Sigmoid colon (tissue), 7 donors: ENCODE measurements around the gene PTTG2. TPM values are rescaled to one million over a fixed set of nuclear protein-coding genes. Genes with fewer than 3 reads are reported as not detected.

Experiments used
- DNase-seq: peaks from one replicate; pipeline ENCODE4 v3.0.0-alpha.2; 2019
- H3K27ac ChIP-seq, 4 donors: fragments of 200-600 bp; sonication (generic); one replicate each; pipeline ENCODE4 v1.5.1; 2016 to 2019; ENCODE audit warnings: mild to moderate bottlenecking in 1 of 4
- H3K27me3 ChIP-seq, 3 donors: fragments of 200-600 bp; sonication (generic); one replicate each; pipeline ENCODE4 v1.5.1; 2019; ENCODE audit warnings: mild to moderate bottlenecking in 1 of 3
- H3K36me3 ChIP-seq, 4 donors: fragments of 200-600 bp; sonication (generic); one replicate each; pipeline ENCODE4 v1.5.1; 2016 to 2019
- H3K4me1 ChIP-seq, 4 donors: fragments of 200-600 bp; sonication (generic); one replicate each; pipeline ENCODE4 v1.5.1; 2017 to 2019
- H3K4me3 ChIP-seq, 4 donors: fragments of 200-600 bp; sonication (generic); one replicate each; pipeline ENCODE4 v1.5.1; 2017 to 2019; ENCODE audit warnings: mild to moderate bottlenecking in 2 of 4, moderate library complexity in 1 of 4
- H3K9me3 ChIP-seq, 4 donors: fragments of 200-600 bp in 3 of 4; sonication (generic) in 3 of 4; one replicate each; pipeline versions ENCODE4 v1.5.1 to v1.6.1; 2013 to 2019
- CTCF ChIP-seq, 4 experiments: fragments of 450-650 bp in 3 of 4; fragments of 200-600 bp in 1 of 4; IDR thresholded peaks; one replicate each; pipeline ENCODE4 v1.5.1; 2016 to 2019; ENCODE audit warnings: antibody characterized with exemption in 4 of 4, mild to moderate bottlenecking in 3 of 4, moderate library complexity in 2 of 4
- EP300 ChIP-seq, 4 donors: sonication (generic); formaldehyde crosslinking; IDR thresholded peaks; one replicate each; pipeline ENCODE4 v1.6.1; 2017; ENCODE audit warnings: antibody characterized with exemption in 4 of 4
- POLR2A ChIP-seq, 2 donors: fragments of 450-650 bp; IDR thresholded peaks; one replicate each; pipeline ENCODE4 v1.6.1; 2016; ENCODE audit warnings: antibody characterized with exemption in 2 of 2, mild to moderate bottlenecking in 2 of 2, moderate library complexity in 2 of 2
- POLR2AphosphoS5 ChIP-seq, 4 donors: sonication (generic); formaldehyde crosslinking; IDR thresholded peaks; one replicate each; pipeline ENCODE4 v1.6.1; 2017; ENCODE audit warnings: antibody characterized with exemption in 4 of 4
- WGBS, 2 donors: extraction: QIAGEN DNeasy Blood & Tissue Kit; methylation state at CpG; one replicate each; pipeline ENCODE4 v1.1.7; 2013; 5-methylcytosine and 5-hydroxymethylcytosine counted together
- intact Hi-C: fragments of 100-400 bp; cut with DNase I; formaldehyde crosslinking; loops from one replicate; pipeline ENCODE4 v1.15.1; 2023
- polyA plus RNA-seq, 3 donors: library from polyadenylated mRNA; stranded (reverse); fragments of 200-250 nt; gene quantifications; one replicate each; pipeline ENCODE4 v1.2.3, GENCODE V29; 2013
- total RNA-seq, 4 donors: library from RNA; depleted of rRNA; stranded (reverse); fragments of >200 nt; gene quantifications; one replicate each; pipeline ENCODE4 v1.1.0, GENCODE V29; 2016
- donor health status: healthy with polysubstance abuse.
- donor health status: Bipolar disorder and iron deficiency.
- donor health status: healthy.

PTTG2 gene
- total and polyA plus RNA-seq, 7 donors = 0.28 to 7.7 (median 5.7) TPM; not detected in 2

GRCh38 chr4:37993806-37994205 lies 33.6 kb downstream of the PTTG2 start:
- TF ChIP-seq EP300 (IDR thresholded peaks at IDR 0.05) (no peak), CTCF (IDR thresholded peaks at IDR 0.05) (no peak), POLR2AphosphoS5 (IDR thresholded peaks at IDR 0.05) (no peak), POLR2A (IDR thresholded peaks at IDR 0.05) (no peak)
- H3K36me3 ChIP-seq = no peaks in the 10 kb centered on the region

GRCh38 chr4:37994569-37994968 lies 34.4 kb downstream of the PTTG2 start:
- Histone ChIP-seq H3K4me1 (peaks cover 0 to 92% (median 80%) of the 10 kb centered on the region in 4 donors), H3K27ac (peak overlapping the region; percentile 58 to 98 (median 72)), H3K36me3 (no peaks in the 10 kb centered on the region), H3K4me3 (no peak overlapping the region), H3K27me3 (no peaks in the 10 kb centered on the region), H3K9me3 (no peaks in the 10 kb centered on the region)
- no peak for DNase-seq
- intact Hi-C loops = no loop called here
- TF ChIP-seq EP300 (IDR thresholded peaks at IDR 0.05) = no peak
- TF ChIP-seq CTCF (IDR thresholded peaks at IDR 0.05) = no peak
- no peak for TF ChIP-seq POLR2AphosphoS5 (IDR thresholded peaks at IDR 0.05)
- no peak for TF ChIP-seq POLR2A (IDR thresholded peaks at IDR 0.05)
- WGBS, 2 donors = 34 to 59% methylated on average over 3 of the region's 3 CpGs

More at GRCh38 chr4:37993806-37994205, 33.6 kb downstream of the PTTG2 start:
- Histone ChIP-seq H3K27ac (peak overlapping the region; percentile 58 to 98 (median 72)), H3K9me3 (no peaks in the 10 kb centered on the region), H3K27me3 (no peaks in the 10 kb centered on the region), H3K4me3 (no peak overlapping the region), H3K4me1 (peaks cover 0 to 92% (median 80%) of the 10 kb centered on the region in 4 donors)
- intact Hi-C loops = no loop called here
- 83 to 88% methylated on average over 10 of the region's 10 CpGs for WGBS, 2 donors
- no peak for DNase-seq

GRCh38 chr4:37995299-37995821 lies 35.2 kb downstream of the PTTG2 start:
- WGBS, 2 donors = 91 to 92% methylated on average over 5 of the region's 5 CpGs
- Histone ChIP-seq H3K4me1 (peaks cover 0 to 88% (median 79%) of the 10 kb centered on the region in 4 donors), H3K27ac (peak overlapping the region; percentile 58 to 98 (median 72)), H3K4me3 (no peak overlapping the region), H3K9me3 (no peaks in the 10 kb centered on the region), H3K27me3 (no peaks in the 10 kb centered on the region), H3K36me3 (no peaks in the 10 kb centered on the region)
- DNase-seq = no peak
- intact Hi-C loops = no loop called here
- TF ChIP-seq POLR2A (IDR thresholded peaks at IDR 0.05) (no peak), EP300 (IDR thresholded peaks at IDR 0.05) (no peak), CTCF (IDR thresholded peaks at IDR 0.05) (no peak), POLR2AphosphoS5 (IDR thresholded peaks at IDR 0.05) (no peak)

GRCh38 chr4:37995981-37996775 lies 36.0 kb downstream of the PTTG2 start:
- no peak for TF ChIP-seq POLR2A (IDR thresholded peaks at IDR 0.05)
- no peak for TF ChIP-seq EP300 (IDR thresholded peaks at IDR 0.05)
- TF ChIP-seq POLR2AphosphoS5 (IDR thresholded peaks at IDR 0.05) = no peak
- Histone ChIP-seq H3K27me3 (no peaks in the 10 kb centered on the region), H3K4me3 (no peak overlapping the region), H3K4me1 (peaks cover 0 to 88% (median 73%) of the 10 kb centered on the region in 4 donors), H3K27ac (peak overlapping the region; percentile 58 to 98 (median 72)), H3K36me3 (no peaks in the 10 kb centered on the region), H3K9me3 (no peaks in the 10 kb centered on the region)
- WGBS, 2 donors = 31 to 75% methylated on average over 7 of the region's 7 CpGs
- DNase-seq = no peak
- intact Hi-C loops = no loop called here

- WGBS, 2 donors = 79 to 86% methylated on average over 9 of the region's 9 CpGs
- Histone ChIP-seq H3K4me3 (no peak overlapping the region), H3K27me3 (no peaks in the 10 kb centered on the region), H3K9me3 (no peaks in the 10 kb centered on the region), H3K4me1 (peaks cover 0 to 97% (median 82%) of the 10 kb centered on the region in 4 donors), H3K27ac (peak overlapping the region in 3 of 4 donors; percentile 63 to 98 (median 80)), H3K36me3 (no peaks in the 10 kb centered on the region)
- TF ChIP-seq POLR2AphosphoS5 (IDR thresholded peaks at IDR 0.05) (no peak), POLR2A (IDR thresholded peaks at IDR 0.05) (no peak), EP300 (IDR thresholded peaks at IDR 0.05) (no peak), CTCF (IDR thresholded peaks at IDR 0.05) (no peak)
- intact Hi-C loops = no loop called here
- DNase-seq = no peak
Observed at GRCh38 chr4:37998226-37998625, 38.0 kb downstream of the PTTG2 start.
